Mesendoderm (in vitro differentiated cells): Measurements from ENCODE around the gene SPOCK1.

Source experiments
- DNase-seq: peaks from one replicate; pipeline ENCODE4 v3.0.0; 2013
- H2AK5ac ChIP-seq: 2 replicates; pipeline ENCODE4 v1.6.1; 2013; ENCODE audit warnings: low read length, inconsistent platforms
- H2BK120ac ChIP-seq: 2 replicates; pipeline ENCODE4 v1.6.1; 2013; ENCODE audit warnings: low read depth, mild to moderate bottlenecking, low read length, moderate library complexity, mixed read lengths
- H2BK15ac ChIP-seq: replicated peaks from 2 replicates; pipeline ENCODE4 v1.6.1; 2013; ENCODE audit warnings: low read depth, mild to moderate bottlenecking, moderate library complexity
- H2BK5ac ChIP-seq: 2 replicates; pipeline ENCODE4 v1.6.1; 2013; ENCODE audit warnings: low read length, inconsistent platforms
- H3K18ac ChIP-seq: 2 replicates; pipeline ENCODE4 v1.6.1; 2013; ENCODE audit warnings: mild to moderate bottlenecking, low read length, mixed read lengths
- H3K23ac ChIP-seq: one replicate; pipeline ENCODE4 v1.6.1; 2013; ENCODE audit warnings: low read length
- H3K27ac ChIP-seq: 2 replicates; pipeline ENCODE4 v1.5.1; 2013; ENCODE audit warnings: low read depth, mild to moderate bottlenecking, inconsistent platforms, low read length, moderate library complexity
- H3K27me3 ChIP-seq: 2 replicates; pipeline ENCODE4 v1.6.1; 2013; ENCODE audit warnings: low read length, control low read depth, mild to moderate bottlenecking, inconsistent platforms; ENCODE audit not compliant: insufficient read depth, poor library complexity
- H3K36me3 ChIP-seq: 2 replicates; pipeline ENCODE4 v1.6.1; 2013; ENCODE audit warnings: low read length, inconsistent platforms; ENCODE audit not compliant: control insufficient read depth, insufficient read depth
- H3K4ac ChIP-seq: one replicate; pipeline ENCODE4 v1.6.1; 2013; ENCODE audit warnings: low read depth, mild to moderate bottlenecking, low read length, moderate library complexity
- H3K4me1 ChIP-seq: 2 replicates; pipeline ENCODE4 v1.6.1; 2013; ENCODE audit warnings: low read depth, low read length, inconsistent platforms; ENCODE audit not compliant: control insufficient read depth
- H3K4me2 ChIP-seq: 2 replicates; pipeline ENCODE4 v1.6.1; 2013; ENCODE audit warnings: low read length
- H3K4me3 ChIP-seq: 2 replicates; pipeline ENCODE4 v1.5.1; 2013; ENCODE audit warnings: mild to moderate bottlenecking, low read length
- H3K56ac ChIP-seq: one replicate; pipeline ENCODE4 v1.6.1; 2013; ENCODE audit warnings: low read length
- H3K79me1 ChIP-seq: 2 replicates; pipeline ENCODE4 v1.6.1; 2013; ENCODE audit warnings: low read length, inconsistent platforms
- H3K79me2 ChIP-seq: 2 replicates; pipeline ENCODE4 v1.6.1; 2013; ENCODE audit warnings: mild to moderate bottlenecking, low read length; ENCODE audit not compliant: control insufficient read depth, insufficient read depth
- H3K9ac ChIP-seq: 2 replicates; pipeline ENCODE4 v1.6.1; 2013; ENCODE audit warnings: low read length, inconsistent platforms
- H4K5ac ChIP-seq: one replicate; pipeline ENCODE4 v1.6.1; 2013; ENCODE audit warnings: low read length
- H4K8ac ChIP-seq: one replicate; pipeline ENCODE4 v1.6.1; 2013; ENCODE audit warnings: low read depth, mild to moderate bottlenecking, control low read depth, low read length, moderate library complexity
- WGBS: extraction: QIAGEN DNeasy Blood & Tissue Kit; methylation state at CpG from one replicate; pipeline ENCODE4 v1.1.7; 2013; ENCODE audit warnings: low lambda C conversion rate, missing lambda C conversion rate; ENCODE audit not compliant: insufficient coverage; ENCODE audit errors: extremely low coverage; 5-methylcytosine and 5-hydroxymethylcytosine counted together

Gene SPOCK1

DNA sequence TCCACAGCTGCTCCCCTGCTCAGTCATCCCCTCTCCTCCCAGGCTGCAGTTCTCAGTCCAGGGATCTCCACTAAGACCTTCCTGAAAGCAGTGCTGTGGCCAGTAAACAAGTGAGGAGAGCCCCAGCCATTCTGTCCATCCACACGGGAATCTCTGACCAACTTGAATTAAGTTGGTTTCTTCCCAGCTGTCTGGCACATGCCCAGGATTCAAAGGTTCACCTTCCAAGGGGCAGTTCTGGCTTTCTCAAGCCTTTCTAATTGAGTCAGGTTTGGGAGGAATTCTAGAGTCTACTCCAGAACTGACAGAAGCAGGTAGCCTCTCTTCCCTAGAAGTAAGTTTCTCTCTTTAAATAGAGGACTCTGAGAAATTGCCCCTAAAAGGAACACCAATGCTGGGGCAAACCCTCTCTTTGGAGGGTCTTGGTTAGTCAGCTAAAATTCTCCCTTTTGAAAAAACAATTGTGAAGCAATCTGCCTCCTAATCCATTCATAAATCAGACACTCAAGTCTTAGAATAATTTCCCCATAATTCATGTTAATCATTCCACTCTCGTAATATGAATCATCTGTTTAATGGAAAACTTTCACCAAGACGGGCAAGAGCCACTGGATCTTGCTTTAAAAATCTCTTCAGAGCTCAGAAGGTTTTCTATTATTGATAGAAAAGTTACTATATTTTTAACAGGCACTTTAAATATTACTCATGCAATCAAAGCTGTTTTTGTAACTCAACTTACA is 133.8 kb downstream of the SPOCK1 start:
- no peak overlapping the region for H3K9ac ChIP-seq
- H3K18ac ChIP-seq = no peak overlapping the region
- H3K79me2 ChIP-seq = no peaks in the 10 kb centered on the region
- no peak overlapping the region for H3K4ac ChIP-seq
- no peak overlapping the region for H2AK5ac ChIP-seq
- no peaks in the 10 kb centered on the region for H3K36me3 ChIP-seq
- no peak overlapping the region for H3K4me2 ChIP-seq
- H2BK5ac ChIP-seq = no peak overlapping the region
- no CpG with 5 or more reads among the region's 3 CpGs for WGBS
- no peak overlapping the region for H3K27ac ChIP-seq
- H4K8ac ChIP-seq = no peak overlapping the region
- no peak for DNase-seq
- H3K27me3 ChIP-seq = no peaks in the 10 kb centered on the region
- H2BK15ac ChIP-seq = no peak overlapping the region
- H3K79me1 ChIP-seq = no peaks in the 10 kb centered on the region
- no peak overlapping the region for H3K56ac ChIP-seq
- no peak overlapping the region for H3K4me3 ChIP-seq
- H4K5ac ChIP-seq = no peak overlapping the region
- H3K4me1 ChIP-seq = no peaks in the 10 kb centered on the region
- H2BK120ac ChIP-seq = no peak overlapping the region
- no peak overlapping the region for H3K23ac ChIP-seq

DNA sequence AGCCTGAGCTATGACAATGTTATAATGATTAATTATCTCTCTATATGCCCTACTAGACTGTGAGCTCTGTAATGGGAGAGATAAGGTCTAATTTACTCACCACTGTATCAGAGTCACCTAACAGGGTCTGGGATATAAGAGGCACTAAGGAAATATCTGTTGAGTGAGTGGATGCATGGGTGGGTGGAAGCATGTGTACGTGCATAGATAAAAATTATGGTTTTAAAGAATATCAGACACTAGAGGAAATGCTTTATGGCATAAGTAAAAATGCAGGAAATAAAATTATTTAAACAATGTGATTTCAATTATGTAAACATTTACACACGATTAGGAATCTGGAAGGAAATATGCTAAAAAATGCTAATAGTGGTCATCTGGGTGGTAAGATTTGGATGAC is 137.8 kb downstream of the SPOCK1 start:
- Histone ChIP-seq H2BK15ac (no peak overlapping the region), H3K18ac (no peak overlapping the region), H3K79me1 (no peaks in the 10 kb centered on the region), H3K4me2 (no peak overlapping the region), H3K56ac (no peak overlapping the region), H3K36me3 (no peaks in the 10 kb centered on the region), H3K27me3 (no peaks in the 10 kb centered on the region), H4K5ac (no peak overlapping the region), H3K9ac (no peak overlapping the region), H3K4me1 (no peaks in the 10 kb centered on the region), H3K23ac (no peak overlapping the region), H3K4ac (no peak overlapping the region), H2AK5ac (no peak overlapping the region), H2BK120ac (no peak overlapping the region), H2BK5ac (no peak overlapping the region), H4K8ac (no peak overlapping the region), H3K4me3 (no peak overlapping the region), H3K79me2 (no peaks in the 10 kb centered on the region), H3K27ac (no peak overlapping the region)
- no CpG with 5 or more reads among the region's 2 CpGs for WGBS
- no peak for DNase-seq

- no peak overlapping the region for H3K4me2 ChIP-seq
- no peak overlapping the region for H4K8ac ChIP-seq
- no peak overlapping the region for H4K5ac ChIP-seq
- H3K79me2 ChIP-seq = no peaks in the 10 kb centered on the region
- no peak overlapping the region for H3K27ac ChIP-seq
- H2AK5ac ChIP-seq = no peak overlapping the region
- H2BK5ac ChIP-seq = no peak overlapping the region
- no peak overlapping the region for H3K9ac ChIP-seq
- H3K4ac ChIP-seq = no peak overlapping the region
- no peak overlapping the region for H3K4me3 ChIP-seq
- no peaks in the 10 kb centered on the region for H3K79me1 ChIP-seq
- H3K4me1 ChIP-seq = no peaks in the 10 kb centered on the region
- no peak for DNase-seq
- no peak overlapping the region for H3K23ac ChIP-seq
- H3K18ac ChIP-seq = no peak overlapping the region
- H2BK15ac ChIP-seq = no peak overlapping the region
- H3K56ac ChIP-seq = no peak overlapping the region
- no peaks in the 10 kb centered on the region for H3K27me3 ChIP-seq
- no peaks in the 10 kb centered on the region for H3K36me3 ChIP-seq
- H2BK120ac ChIP-seq = no peak overlapping the region
Observed at GRCh38 chr5:137360607-137361006, 138.5 kb downstream of the SPOCK1 start.

- Histone ChIP-seq H3K23ac (no peak overlapping the region), H2BK5ac (no peak overlapping the region), H3K79me1 (no peaks in the 10 kb centered on the region), H3K4me3 (no peak overlapping the region), H3K9ac (no peak overlapping the region), H3K27ac (no peak overlapping the region), H4K8ac (no peak overlapping the region), H3K79me2 (no peaks in the 10 kb centered on the region), H2AK5ac (no peak overlapping the region), H4K5ac (no peak overlapping the region), H3K4me1 (no peaks in the 10 kb centered on the region), H2BK15ac (no peak overlapping the region), H3K27me3 (no peaks in the 10 kb centered on the region), H2BK120ac (no peak overlapping the region), H3K36me3 (no peaks in the 10 kb centered on the region), H3K18ac (no peak overlapping the region), H3K4me2 (no peak overlapping the region), H3K4ac (no peak overlapping the region), H3K56ac (no peak overlapping the region)
- DNase-seq = no peak
Observed at GRCh38 chr5:137359941-137360340, 139.2 kb downstream of the SPOCK1 start.

DNA sequence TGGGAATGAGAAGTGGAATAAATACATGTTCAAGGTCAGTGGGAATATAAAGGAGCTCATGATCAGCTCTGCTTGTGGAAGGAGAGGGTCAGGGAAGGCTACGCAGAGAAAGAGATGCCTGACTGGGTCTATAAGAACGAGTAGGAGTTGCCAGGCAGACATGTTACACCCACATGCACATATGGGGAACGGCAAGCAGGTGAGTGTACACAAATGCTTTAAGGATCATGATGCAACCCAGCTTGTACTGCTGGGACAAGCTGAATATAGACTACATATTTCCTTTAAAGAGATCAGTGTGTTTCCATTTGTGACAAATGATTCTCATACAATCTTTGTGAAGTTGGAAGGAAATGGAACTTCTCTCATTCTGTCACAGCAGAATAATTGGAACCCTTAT is 141.7 kb downstream of the SPOCK1 start:
- no peak overlapping the region for H2BK5ac ChIP-seq
- H2BK120ac ChIP-seq = no peak overlapping the region
- no peak overlapping the region for H4K5ac ChIP-seq
- no peaks in the 10 kb centered on the region for H3K79me1 ChIP-seq
- H3K79me2 ChIP-seq = no peaks in the 10 kb centered on the region
- H2BK15ac ChIP-seq = no peak overlapping the region
- no peak overlapping the region for H3K27ac ChIP-seq
- H4K8ac ChIP-seq = no peak overlapping the region
- H3K4me3 ChIP-seq = no peak overlapping the region
- no CpG with 5 or more reads among the region's 3 CpGs for WGBS
- no peak overlapping the region for H2AK5ac ChIP-seq
- no peaks in the 10 kb centered on the region for H3K36me3 ChIP-seq
- no peaks in the 10 kb centered on the region for H3K4me1 ChIP-seq
- DNase-seq = no peak
- H3K23ac ChIP-seq = no peak overlapping the region
- no peak overlapping the region for H3K9ac ChIP-seq
- H3K18ac ChIP-seq = no peak overlapping the region
- no peak overlapping the region for H3K56ac ChIP-seq
- H3K4ac ChIP-seq = no peak overlapping the region
- H3K27me3 ChIP-seq = no peaks in the 10 kb centered on the region
- H3K4me2 ChIP-seq = no peak overlapping the region

GRCh38 chr5:137356127-137356526 is 143.0 kb downstream of the SPOCK1 start:
- no peak overlapping the region for H2BK15ac ChIP-seq
- no peak overlapping the region for H3K9ac ChIP-seq
- H3K36me3 ChIP-seq = no peaks in the 10 kb centered on the region
- no peak overlapping the region for H2BK5ac ChIP-seq
- H4K5ac ChIP-seq = no peak overlapping the region
- no peak overlapping the region for H3K4ac ChIP-seq
- no peak overlapping the region for H2BK120ac ChIP-seq
- no peaks in the 10 kb centered on the region for H3K27me3 ChIP-seq
- no peak overlapping the region for H3K18ac ChIP-seq
- WGBS = no CpG with 5 or more reads among the region's 4 CpGs
- H2AK5ac ChIP-seq = no peak overlapping the region
- no peak overlapping the region for H3K4me3 ChIP-seq
- H3K79me2 ChIP-seq = no peaks in the 10 kb centered on the region
- H3K56ac ChIP-seq = no peak overlapping the region
- no peaks in the 10 kb centered on the region for H3K4me1 ChIP-seq
- no peak overlapping the region for H3K4me2 ChIP-seq
- no peak for DNase-seq
- H3K27ac ChIP-seq = no peak overlapping the region
- H4K8ac ChIP-seq = no peak overlapping the region
- H3K23ac ChIP-seq = no peak overlapping the region
- no peaks in the 10 kb centered on the region for H3K79me1 ChIP-seq
